HG03066 (cell line): Measurements from ENCODE around the gene DHRS1.

Experiments used
- ATAC-seq: cut with Tn5 transposase; IDR thresholded peaks from one replicate; pipeline ENCODE4 v1.9.1; 2021; ENCODE audit warnings: low read depth; ENCODE audit not compliant: unreplicated experiment

DHRS1 gene

GRCh38 chr14:24310646-24311604 lies 11.3 kb upstream of the DHRS1 start, which contains the start of gene LTB4R:
TSS of gene LTB4R (plus strand) at chr14:24311502. CDS start at chr14:24315652, 4,150 bp downstream.
- ATAC-seq: peak; percentile 66

DNA sequence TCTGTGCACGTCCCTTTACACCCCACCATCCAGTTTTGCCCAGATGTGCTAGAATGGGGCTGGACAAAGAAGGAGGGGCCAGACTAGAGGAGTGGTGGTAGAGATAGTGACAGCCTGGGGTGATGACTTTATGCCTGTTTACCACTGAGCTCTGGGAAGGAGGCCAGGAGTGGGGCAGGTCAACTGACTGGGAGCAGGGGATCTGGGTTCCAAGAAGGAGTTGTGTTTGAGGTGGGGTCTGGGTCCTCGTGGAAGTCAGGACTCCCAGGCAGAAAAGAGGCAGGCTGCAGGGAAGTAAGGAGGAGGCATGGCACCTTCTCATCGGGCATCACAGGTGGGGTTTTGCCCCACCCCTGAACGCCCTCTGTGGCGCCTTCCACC lies 10.7 kb upstream of the DHRS1 start:
- ATAC-seq: no peak

GRCh38 chr14:24309538-24310264 lies 10.1 kb upstream of the DHRS1 start, which contains the start of gene LTB4R2:
TSS of gene LTB4R2 (plus strand) at chr14:24310140. CDS start at chr14:24310665, 525 bp downstream.
- no peak for ATAC-seq

GRCh38 chr14:24308342-24309124 lies 9.0 kb upstream of the DHRS1 start:
- ATAC-seq: no peak

GRCh38 chr14:24307575-24308341 lies 8.2 kb upstream of the DHRS1 start, which contains the start of gene CIDEB:
TSS of gene CIDEB (minus strand) at chr14:24307977. CDS start at chr14:24307858, 119 bp downstream.
- ATAC-seq: no peak

DNA sequence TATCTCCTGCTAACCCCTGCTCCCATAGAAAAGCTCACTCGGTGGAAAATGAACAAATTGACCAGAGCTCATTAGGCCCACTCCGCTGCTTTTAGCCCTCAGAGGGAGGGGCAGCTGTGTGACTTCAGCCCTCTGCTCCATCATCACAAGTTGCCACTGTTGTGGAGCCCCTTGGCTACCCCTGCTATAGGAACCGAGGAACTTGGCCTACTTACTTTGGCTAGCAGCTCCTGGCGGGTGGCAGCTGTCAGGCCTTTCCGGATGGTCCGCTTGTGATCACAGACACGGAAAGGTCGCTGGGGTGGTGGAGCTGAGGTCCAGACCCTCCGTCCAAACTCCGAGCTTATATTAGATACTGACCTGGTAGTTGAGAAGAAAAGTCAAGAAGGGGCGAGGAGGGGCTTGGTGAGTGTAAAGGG lies 7.6 kb upstream of the DHRS1 start:
- no peak for ATAC-seq

DNA sequence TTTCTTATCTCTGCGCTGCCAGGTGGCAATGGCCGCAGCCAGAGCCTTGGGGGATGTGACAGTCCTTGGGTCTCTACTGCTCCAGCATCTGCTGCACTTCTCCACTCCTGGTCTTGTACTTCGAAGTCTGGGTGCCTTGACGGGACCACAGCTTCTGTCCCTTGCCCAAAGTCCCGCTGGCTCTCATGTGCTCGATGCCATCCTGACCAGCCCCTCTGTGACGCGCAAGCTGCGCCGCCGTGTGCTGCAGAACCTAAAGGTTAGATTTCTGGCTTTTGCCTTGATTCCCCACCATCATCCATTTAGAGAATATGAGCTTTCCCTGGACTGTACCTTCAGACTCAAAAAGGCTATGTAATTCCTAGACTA lies 4.4 kb upstream of the DHRS1 start:
- ATAC-seq: no peak

DNA sequence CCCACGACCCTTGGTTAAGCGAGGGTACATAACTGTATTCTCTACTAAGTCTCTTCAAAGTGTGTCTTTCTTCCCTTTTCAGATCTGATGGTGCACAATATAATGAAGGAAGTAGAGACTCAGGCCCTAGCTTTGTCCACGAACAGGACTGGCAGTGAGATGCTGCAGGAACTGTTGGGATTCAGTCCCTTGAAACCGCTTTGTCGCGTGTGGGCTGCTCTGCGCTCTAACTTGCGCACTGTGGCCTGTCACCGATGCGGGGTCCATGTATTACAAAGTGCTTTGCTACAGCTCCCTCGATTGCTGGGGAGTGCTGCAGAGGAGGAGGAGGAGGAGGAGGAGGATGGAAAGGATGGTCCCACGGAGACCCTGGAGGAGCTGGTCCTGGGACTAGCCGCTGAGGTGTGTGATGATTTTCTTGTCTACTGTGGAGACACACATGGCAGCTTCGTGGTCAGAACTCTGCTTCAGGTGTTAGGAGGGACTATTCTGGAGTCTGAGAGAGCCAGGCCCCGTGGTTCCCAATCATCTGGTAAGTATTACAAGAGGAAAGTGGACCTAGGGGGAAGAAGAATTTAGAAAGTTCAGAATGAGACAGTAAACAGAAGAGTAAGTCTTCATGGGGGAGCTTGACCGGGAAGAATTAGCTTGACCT lies 873 bp upstream of the DHRS1 start:
- no peak for ATAC-seq

- peak; percentile 7 for ATAC-seq
Observed at GRCh38 chr14:24298892-24299254, 707 bp downstream of the DHRS1 start.

GRCh38 chr14:24297190-24297964 lies 2.2 kb downstream of the DHRS1 start:
- ATAC-seq: peak; percentile 13

DNA sequence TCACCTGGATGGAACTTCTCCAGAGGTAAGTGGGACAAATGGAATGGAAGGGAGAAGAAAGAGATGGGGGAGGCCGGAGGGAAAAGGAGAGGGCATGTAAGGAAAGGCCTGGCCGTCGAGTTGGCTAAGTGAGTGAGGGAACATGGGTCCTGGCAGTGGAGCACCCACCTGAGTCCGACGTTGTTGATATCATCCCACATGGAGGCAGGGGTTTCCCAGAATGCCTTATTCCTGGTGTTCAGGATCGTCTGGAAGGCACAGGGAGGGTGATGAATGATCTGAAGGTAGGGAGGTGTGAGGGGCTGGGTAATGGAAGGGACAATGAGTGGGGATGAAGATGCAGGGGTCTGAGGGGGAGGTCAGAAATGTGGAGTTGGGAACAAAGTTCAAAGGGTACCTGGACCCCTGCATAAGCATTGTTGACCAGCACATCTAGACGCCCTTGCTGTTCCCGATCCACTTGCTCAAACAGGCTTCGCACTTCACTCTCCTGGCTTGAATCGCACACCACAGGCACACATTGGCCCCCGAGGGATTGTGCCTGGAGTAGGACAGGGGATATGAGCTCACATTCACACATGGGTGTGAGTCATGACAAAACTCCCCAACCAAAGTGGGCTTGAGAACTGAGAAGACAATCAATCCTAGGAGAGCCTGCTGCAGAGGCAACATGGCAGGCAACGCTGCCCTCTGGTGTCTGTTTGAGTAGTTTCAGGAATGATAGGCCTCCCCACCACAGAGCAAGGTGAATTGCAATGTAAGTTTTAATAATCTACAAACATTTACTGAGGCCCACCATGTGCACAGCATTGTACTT lies 3.0 kb downstream of the DHRS1 start:
- ATAC-seq: peak; percentile 53

DNA sequence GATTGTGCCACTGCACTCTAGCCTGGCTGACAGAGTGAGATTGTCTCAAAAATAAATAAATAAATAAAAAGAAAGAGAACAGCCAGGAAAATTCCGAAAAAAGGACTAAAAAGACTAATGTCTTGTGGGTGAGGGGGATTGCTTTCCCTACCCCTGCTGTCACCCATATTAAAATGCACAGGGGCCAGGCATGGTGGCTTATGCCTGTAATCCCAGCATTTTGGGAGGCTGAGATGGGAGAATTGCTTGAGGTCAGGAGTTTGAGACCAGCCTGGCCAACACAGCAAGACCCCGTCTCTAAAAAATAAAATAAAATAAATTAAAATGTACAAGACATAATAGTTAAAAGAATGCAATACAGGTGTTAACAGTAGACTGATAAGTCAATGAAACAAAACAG lies 6.1 kb downstream of the DHRS1 start:
- ATAC-seq: no peak

DNA sequence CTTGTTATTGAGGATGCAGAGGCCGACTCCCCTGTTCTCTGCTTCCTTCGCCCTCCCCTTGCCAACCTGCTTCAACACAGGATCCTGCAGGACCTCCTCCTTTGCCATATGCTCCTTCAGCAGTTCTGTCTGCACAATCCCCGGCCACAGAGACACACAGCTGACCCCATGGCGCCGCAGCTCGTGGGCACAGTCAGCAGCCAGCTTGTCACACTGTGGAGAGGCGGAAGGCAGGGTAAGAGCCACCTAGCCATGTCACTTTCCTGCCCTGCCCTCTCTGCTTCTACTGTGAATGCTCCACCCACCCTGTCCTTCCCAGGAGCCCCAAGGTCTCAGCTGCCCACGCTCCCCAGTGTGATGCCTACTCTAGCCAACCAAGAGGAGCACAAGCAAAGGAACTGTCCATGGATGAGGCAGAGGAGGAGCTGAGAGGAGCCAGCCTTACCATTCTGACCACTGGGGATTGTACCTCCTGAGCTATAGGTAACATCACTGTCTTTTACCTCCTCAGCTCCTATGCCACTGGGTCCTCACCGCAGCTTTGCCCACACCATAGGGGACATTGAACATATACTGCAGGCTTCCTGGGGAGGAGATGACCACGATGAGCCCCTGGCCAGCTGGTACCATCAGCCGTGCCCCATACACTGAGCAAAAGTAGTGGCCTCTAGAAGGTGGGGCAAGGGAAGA lies 7.3 kb downstream of the DHRS1 start:
- ATAC-seq: no peak

DNA sequence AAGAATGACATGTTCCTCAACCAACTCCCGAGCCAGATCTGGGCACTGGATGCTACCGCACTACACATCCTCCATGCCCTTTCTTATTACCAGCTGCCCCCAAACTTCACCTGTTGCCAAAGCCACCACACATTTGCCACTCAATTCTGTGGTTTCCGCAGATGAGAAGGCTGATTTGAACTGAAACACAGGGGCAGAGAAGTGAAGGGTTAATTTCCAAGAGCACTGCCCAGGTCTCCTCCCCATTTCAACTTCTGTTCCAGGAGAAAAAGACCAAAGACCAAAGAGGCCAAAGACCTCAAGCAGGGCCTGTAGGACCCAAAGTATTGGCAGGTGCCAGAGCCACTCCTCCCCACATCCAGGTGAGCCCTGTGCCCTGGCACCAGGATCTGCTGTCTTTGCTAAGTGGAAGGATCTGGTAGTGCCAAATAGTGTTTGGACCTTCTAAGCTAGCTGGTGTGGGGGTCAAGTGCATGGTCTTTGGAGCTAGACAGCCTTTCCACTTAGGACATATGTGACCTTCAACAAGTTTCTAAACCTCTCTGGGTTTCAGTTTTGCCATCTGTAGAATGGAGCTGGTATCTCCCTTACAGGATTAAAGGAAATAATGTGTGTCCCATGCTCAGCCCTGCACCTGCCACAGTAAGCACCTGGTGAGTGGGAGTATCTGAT lies 8.0 kb downstream of the DHRS1 start:
- no peak for ATAC-seq

DNA sequence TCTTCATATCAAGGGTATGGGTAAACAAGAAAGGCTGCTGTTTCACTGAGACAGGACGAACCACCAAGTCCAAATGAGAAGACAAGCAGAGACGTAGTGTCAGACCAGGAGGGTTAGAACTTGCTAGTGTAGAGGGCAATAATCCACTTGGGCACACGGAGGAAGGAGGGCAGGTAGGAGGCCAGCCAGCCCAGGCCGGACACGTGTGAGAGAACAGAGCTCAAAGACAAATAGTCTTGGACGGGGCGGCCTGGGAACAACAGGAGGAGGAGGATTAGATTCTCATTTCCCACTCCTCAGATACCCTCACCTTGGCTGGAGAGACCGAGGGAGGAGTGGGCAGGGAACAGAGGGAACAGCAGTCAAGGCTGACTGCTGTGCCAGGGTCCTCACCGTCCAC lies 8.8 kb downstream of the DHRS1 start:
- ATAC-seq: no peak

GRCh38 chr14:24289649-24290280 lies 9.8 kb downstream of the DHRS1 start:
- ATAC-seq: peak; percentile 80
